GM06990 (cell line): ENCODE measurements around the gene RARA.
"Not testable (repeated sequence)": the region's sequence is repeated elsewhere in the genome, so short reads cannot be mapped to it uniquely, and the experiment has no call there.

Experiments used
- DNase-seq: peaks from one replicate; pipeline ENCODE4 v3.0.0-alpha.2; 2011; ENCODE audit not compliant: insufficient read length; ENCODE audit errors: extremely low read depth
- H3K27me3 ChIP-seq: replicated peaks from 2 replicates; pipeline ENCODE4 v1.6.0; 2011; ENCODE audit warnings: low read length; ENCODE audit not compliant: control insufficient read depth, insufficient read depth
- H3K36me3 ChIP-seq: 2 replicates; pipeline ENCODE4 v1.5.1; 2011; ENCODE audit warnings: low read length; ENCODE audit not compliant: control insufficient read depth, insufficient read depth
- H3K4me3 ChIP-seq: replicated peaks from 2 replicates; pipeline ENCODE4 v1.5.1; 2011; ENCODE audit warnings: low read depth, mild to moderate bottlenecking, control low read depth, low read length
- CTCF ChIP-seq: IDR thresholded peaks from 2 replicates; pipeline ENCODE4 v1.5.1; 2011; ENCODE audit warnings: low read length, control low read depth, mild to moderate bottlenecking, inconsistent platforms; ENCODE audit not compliant: insufficient read depth, poor library complexity, severe bottlenecking

The RARA gene

GRCh38 chr17:40291281-40291664, 17.7 kb upstream of the RARA start:
- no peak for DNase-seq
- peaks cover 14% of the 10 kb centered on the region for H3K36me3 ChIP-seq
- TF ChIP-seq CTCF = no peak

GRCh38 chr17:40293363-40293762, 15.6 kb upstream of the RARA start:
- no peak overlapping the region for H3K4me3 ChIP-seq
- H3K36me3 ChIP-seq = peaks cover 18% of the 10 kb centered on the region
- DNase-seq = no peak
- no peak for TF ChIP-seq CTCF
- no peaks in the 10 kb centered on the region for H3K27me3 ChIP-seq

More at GRCh38 chr17:40291281-40291664, 17.7 kb upstream of the RARA start:
- H3K4me3 ChIP-seq = no peak overlapping the region
- no peaks in the 10 kb centered on the region for H3K27me3 ChIP-seq

- Histone ChIP-seq H3K4me3 (no peak overlapping the region), H3K36me3 (peaks cover 15% of the 10 kb centered on the region), H3K27me3 (no peaks in the 10 kb centered on the region)
- TF ChIP-seq CTCF = no peak
- DNase-seq = no peak
Observed at GRCh38 chr17:40295488-40296436, 13.2 kb upstream of the RARA start.

GRCh38 chr17:40297511-40297910, 11.5 kb upstream of the RARA start:
- Histone ChIP-seq H3K27me3 (no peaks in the 10 kb centered on the region), H3K36me3 (peaks cover 10% of the 10 kb centered on the region)
- no peak for DNase-seq

GRCh38 chr17:40298726-40299125, 10.3 kb upstream of the RARA start:
- Histone ChIP-seq H3K27me3 (no peaks in the 10 kb centered on the region), H3K4me3 (no peak overlapping the region), H3K36me3 (peaks cover 12% of the 10 kb centered on the region)
- no peak for TF ChIP-seq CTCF
- no peak for DNase-seq

More at GRCh38 chr17:40297511-40297910, 11.5 kb upstream of the RARA start:
- no peak for TF ChIP-seq CTCF
- no peak overlapping the region for H3K4me3 ChIP-seq

- peaks cover 12% of the 10 kb centered on the region for H3K36me3 ChIP-seq
- not testable (repeated sequence) for H3K4me3 ChIP-seq, DNase-seq
Observed at GRCh38 chr17:40299159-40299757, 9.7 kb upstream of the RARA start.

More at GRCh38 chr17:40299159-40299757, 9.7 kb upstream of the RARA start:
- not testable (repeated sequence) for H3K27me3 ChIP-seq
